ENCODE data around the gene FLOT1.

Gene FLOT1

DNA sequence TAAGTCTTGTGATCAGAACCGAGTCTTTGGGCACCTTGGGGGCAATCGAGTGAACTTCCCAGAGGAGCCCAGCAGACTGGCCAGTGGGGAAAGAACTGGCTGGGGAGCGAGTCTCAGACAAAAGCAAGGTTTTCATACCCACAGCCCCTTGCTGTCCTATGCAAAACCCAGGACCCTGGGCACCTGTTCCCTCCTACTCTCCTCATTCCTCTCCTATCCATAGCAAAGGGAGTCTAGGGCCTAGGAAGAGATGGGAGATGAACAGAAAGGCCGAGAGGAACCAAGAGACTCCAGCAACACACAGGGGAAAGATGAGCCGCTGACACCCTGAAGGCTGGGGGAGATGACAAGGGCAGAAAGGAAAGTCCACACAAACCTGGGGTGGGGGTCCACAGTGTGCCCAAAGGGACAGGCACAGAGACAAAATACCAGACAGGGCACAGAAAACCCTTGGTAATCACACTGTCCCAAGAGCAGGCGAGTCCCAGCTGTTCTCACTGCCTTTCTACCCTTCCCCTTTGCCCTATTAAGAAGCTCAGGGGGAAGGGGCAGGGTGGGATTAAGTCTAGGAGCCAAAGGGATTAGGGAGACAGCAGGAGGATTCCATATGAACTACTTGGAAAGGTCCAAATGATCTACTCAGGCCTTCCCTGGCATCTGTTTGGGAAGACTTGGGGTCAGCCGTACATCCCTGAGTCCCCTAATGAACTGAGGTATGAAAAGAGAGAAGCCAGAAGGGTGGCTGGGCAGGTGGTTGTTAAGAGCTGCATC lies 62.5 kb downstream of the FLOT1 start:
- DNase-seq (ENCODE audit: low read depth, low spot score) = no peak

DNA sequence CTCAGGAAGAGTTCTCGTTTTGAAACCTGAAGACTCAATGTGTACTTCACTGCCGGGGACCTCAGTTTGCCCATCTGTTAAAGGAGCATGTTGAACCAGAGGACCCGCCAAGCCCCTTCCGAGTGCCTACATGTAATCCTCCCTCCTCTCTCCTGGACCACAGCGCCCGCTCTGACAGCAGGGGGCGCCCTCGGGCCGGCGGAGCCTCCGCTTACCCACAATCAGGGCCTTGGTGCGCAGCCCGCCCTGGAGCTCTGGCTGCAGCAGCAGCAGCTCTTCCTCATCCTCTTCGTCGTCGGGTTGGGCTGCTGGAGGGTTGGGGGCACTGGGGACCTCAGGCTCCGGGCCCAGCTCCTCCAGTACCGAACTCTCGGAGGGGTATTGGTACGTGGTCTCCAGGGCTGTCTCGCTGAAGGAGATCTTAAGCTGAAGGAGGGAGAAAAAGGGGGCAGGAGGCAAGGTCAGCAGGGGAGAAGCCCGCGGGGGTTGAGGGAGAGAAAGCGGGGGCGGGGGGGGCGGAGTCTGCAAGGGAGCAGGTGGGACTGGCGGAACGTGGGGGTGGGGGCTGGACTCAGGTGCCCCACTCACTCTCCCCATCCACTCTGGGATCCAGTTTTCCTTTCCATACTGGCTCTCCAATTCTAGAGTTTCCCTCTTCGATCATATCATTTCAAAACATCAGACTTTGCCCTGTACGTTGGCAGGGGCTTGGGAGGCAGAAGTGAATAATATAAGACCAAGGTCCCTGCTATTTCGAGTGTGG lies 63.3 kb downstream of the FLOT1 start:
- peak; percentile 81 for DNase-seq (ENCODE audit: low read depth, low spot score)

Data from activated naive CD8-positive, alpha-beta T cell treated with anti-CD3 and anti-CD28 coated beads, Interleukin-2, amount 50 U/mL, for 16 hours (primary cell).